H1 (cell line): ENCODE measurements around the gene CAMTA1. TPM values are rescaled to one million over a fixed set of nuclear protein-coding genes. Genes with fewer than 3 reads are reported as not detected.

ENCODE experiments used
- CTCF ChIA-PET: fragments of 300-600 bp; sonication (Branson Sonifier 250); formaldehyde crosslinking; loops from one replicate; lab custom pipeline; 2021; ENCODE audit not compliant: partially characterized antibody; lab: Charles Lee
- POLR2A ChIA-PET: fragments of 300-600 bp; sonication (Branson Sonifier 250); formaldehyde crosslinking; loops from one replicate; lab custom pipeline; 2021; ENCODE audit warnings: inconsistent platforms; ENCODE audit not compliant: partially characterized antibody; lab: Charles Lee
- DNase-seq, 2 experiments: peaks; one replicate each; pipeline versions ENCODE4 v3.0.0 to v3.0.0-alpha.2; 2010 to 2022; ENCODE audit warnings: low spot score in 2 of 2, low read depth in 1 of 2, mixed read lengths in 1 of 2
- FAIRE-seq: peaks from 2 replicates; lab custom pipeline; 2011; peaks lifted over from hg19 to GRCh38; lab: Jason Lieb, UNC
- H2AFZ ChIP-seq: 2 replicates; pipeline ENCODE4 v1.8.1; 2012; ENCODE audit warnings: low read length, inconsistent platforms
- H2AK5ac ChIP-seq: 2 replicates; pipeline ENCODE4 v1.6.1; 2013; ENCODE audit warnings: low read depth, low read length
- H2BK120ac ChIP-seq: replicated peaks from 2 replicates; pipeline ENCODE3; 2013; ENCODE audit warnings: low read depth, low read length, inconsistent platforms
- H2BK12ac ChIP-seq: 2 replicates; pipeline ENCODE4 v1.6.1; 2013; ENCODE audit warnings: low read depth, low read length
- H2BK15ac ChIP-seq: 2 replicates; pipeline ENCODE4 v1.6.1; 2013; ENCODE audit warnings: low read length
- H2BK20ac ChIP-seq: 2 replicates; pipeline ENCODE4 v1.6.1; 2013; ENCODE audit warnings: low read length
- H2BK5ac ChIP-seq: 2 replicates; pipeline ENCODE4 v1.6.1; 2013; ENCODE audit warnings: low read depth, low read length
- H3K14ac ChIP-seq: 2 replicates; pipeline ENCODE4 v1.6.1; 2013; ENCODE audit warnings: inconsistent platforms; ENCODE audit not compliant: insufficient read length
- H3K18ac ChIP-seq: 2 replicates; pipeline ENCODE4 v1.6.1; 2013; ENCODE audit warnings: low read length; ENCODE audit errors: extremely low read depth
- H3K23ac ChIP-seq: 2 replicates; pipeline ENCODE4 v1.6.1; 2013; ENCODE audit warnings: inconsistent platforms; ENCODE audit not compliant: insufficient read length
- H3K23me2 ChIP-seq: 2 replicates; pipeline ENCODE4 v1.6.1; 2013; ENCODE audit warnings: low read depth, low read length
- H3K27ac ChIP-seq: 2 replicates; pipeline ENCODE4 v1.6.1; 2011; ENCODE audit warnings: low read depth, low read length, inconsistent platforms
- H3K27me3 ChIP-seq, 4 experiments: replicated peaks in 1 of 4; 1 replicate in 1 of 4; 2 replicates in 3 of 4; pipeline versions ENCODE4 v1.6.1 to v1.8.1; 2011 to 2013; ENCODE audit warnings: low read length in 3 of 4, mild to moderate bottlenecking in 3 of 4, inconsistent platforms in 2 of 4, mixed read lengths in 2 of 4, moderate library complexity in 1 of 4; ENCODE audit not compliant: control insufficient read depth in 3 of 4, insufficient read depth in 3 of 4; ENCODE audit errors: extremely low read depth in 1 of 4
- H3K36me3 ChIP-seq, 4 experiments: 2 replicates each; pipeline versions ENCODE4 v1.6.1 to v1.8.1; 2011 to 2013; ENCODE audit warnings: mild to moderate bottlenecking in 4 of 4, low read length in 3 of 4, moderate library complexity in 2 of 4, control low read depth in 1 of 4, inconsistent platforms in 1 of 4; ENCODE audit not compliant: insufficient read depth in 4 of 4, control insufficient read depth in 2 of 4
- H3K4ac ChIP-seq: replicated peaks from 2 replicates; pipeline ENCODE3; 2013; ENCODE audit warnings: low read length, low read depth, mixed read lengths, inconsistent platforms; ENCODE audit not compliant: insufficient read length
- H3K4me1 ChIP-seq, 4 experiments: replicated peaks in 1 of 4; 1 replicate in 1 of 4; 2 replicates in 3 of 4; pipeline versions ENCODE4 v1.6.1 to v1.8.1; 2011 to 2013; ENCODE audit warnings: low read length in 3 of 4, inconsistent platforms in 2 of 4, mixed read lengths in 1 of 4; ENCODE audit not compliant: insufficient read depth in 4 of 4, control insufficient read depth in 3 of 4
- H3K4me2 ChIP-seq, 2 experiments: 2 replicates each; pipeline versions ENCODE4 v1.6.1 to v1.8.1; 2011 to 2013; ENCODE audit warnings: low read depth in 2 of 2, low read length in 2 of 2, control low read depth in 1 of 2, inconsistent platforms in 1 of 2, mild to moderate bottlenecking in 1 of 2; ENCODE audit not compliant: insufficient read depth in 1 of 2
- H3K4me3 ChIP-seq, 4 experiments: fragments of 200-600, 300-600 bp in 1 of 4; sonication (generic), shearing (Covaris generic), sonication (Bioruptor Twin) in 1 of 4; 2 replicates each; pipeline versions ENCODE4 v1.5.1 to v1.8.1; 2011 to 2016; ENCODE audit warnings: low read length in 4 of 4, low read depth in 3 of 4, control low read depth in 2 of 4, inconsistent platforms in 2 of 4, mild to moderate bottlenecking in 2 of 4, mixed read lengths in 1 of 4, moderate library complexity in 1 of 4; ENCODE audit not compliant: insufficient read depth in 2 of 4; ENCODE audit errors: extremely low read depth in 1 of 4
- H3K56ac ChIP-seq: replicated peaks from 2 replicates; pipeline ENCODE3; 2013; ENCODE audit warnings: low read depth, mild to moderate bottlenecking, mixed read lengths, low read length, inconsistent platforms; ENCODE audit not compliant: insufficient read length
- H3K79me1 ChIP-seq: 2 replicates; pipeline ENCODE4 v1.6.1; 2013; ENCODE audit warnings: low read depth, low read length, control low read depth
- H3K79me2 ChIP-seq, 2 experiments: 2 replicates each; pipeline versions ENCODE4 v1.6.1 to v1.8.1; 2012 to 2013; ENCODE audit warnings: low read length in 2 of 2, mild to moderate bottlenecking in 2 of 2, inconsistent platforms in 1 of 2; ENCODE audit not compliant: insufficient read depth in 2 of 2, control insufficient read depth in 1 of 2
- H3K9ac ChIP-seq, 4 experiments: replicated peaks in 1 of 4; 1 replicate in 1 of 4; 2 replicates in 3 of 4; pipeline versions ENCODE4 v1.6.1 to v1.8.1; 2011 to 2013; ENCODE audit warnings: low read depth in 3 of 4, low read length in 3 of 4, control low read depth in 2 of 4, mild to moderate bottlenecking in 2 of 4, moderate library complexity in 2 of 4, inconsistent platforms in 1 of 4; ENCODE audit errors: extremely low read depth in 1 of 4
- H3K9me3 ChIP-seq, 2 experiments: 2 replicates each; pipeline versions ENCODE4 v1.6.1 to v1.8.1; 2012 to 2013; ENCODE audit warnings: mild to moderate bottlenecking in 2 of 2, moderate library complexity in 2 of 2, control low read depth in 1 of 2, inconsistent platforms in 1 of 2, low read depth in 1 of 2, low read length in 1 of 2, mixed read lengths in 1 of 2; ENCODE audit not compliant: insufficient read depth in 2 of 2
- H4K20me1 ChIP-seq, 2 experiments: replicated peaks in 1 of 2; 2 replicates each; pipeline versions ENCODE3 to v1.8.1; 2011 to 2013; ENCODE audit warnings: inconsistent platforms in 2 of 2, low read length in 2 of 2, mild to moderate bottlenecking in 1 of 2; ENCODE audit not compliant: insufficient read depth in 2 of 2, control insufficient read depth in 1 of 2
- H4K5ac ChIP-seq: 2 replicates; pipeline ENCODE4 v1.6.1; 2013; ENCODE audit warnings: low read length, low read depth, mixed read lengths, inconsistent platforms; ENCODE audit not compliant: insufficient read length
- H4K8ac ChIP-seq: 2 replicates; pipeline ENCODE4 v1.8.0; 2013; ENCODE audit warnings: mild to moderate bottlenecking, moderate library complexity, low read length, inconsistent platforms; ENCODE audit not compliant: insufficient read depth; ENCODE audit errors: extremely low read depth
- H4K91ac ChIP-seq: replicated peaks from 2 replicates; pipeline ENCODE3; 2013; ENCODE audit warnings: low read length, mixed read lengths, inconsistent platforms; ENCODE audit not compliant: insufficient read length
- SIN3A ChIP-seq, 2 experiments: IDR thresholded peaks in 1 of 2; conservative IDR thresholded peaks in 1 of 2; 2 replicates each; pipeline ENCODE4 v1.6.1; 2011 to 2012; ENCODE audit warnings: low read length in 2 of 2, improper control_type of control experiment in 1 of 2, low read depth in 1 of 2, mild to moderate bottlenecking in 1 of 2
- WGBS, 2 experiments: shearing (Covaris generic) in 1 of 2; methylation state at CpG; one replicate each; pipeline versions ENCODE4 v1.1.6 to v1.1.7; 2013 to 2015; ENCODE audit warnings: low lambda C conversion rate in 2 of 2, mixed read lengths in 2 of 2, inconsistent platforms in 1 of 2, low coverage in 1 of 2, missing lambda C conversion rate in 1 of 2; ENCODE audit not compliant: insufficient replicate concordance in 2 of 2, insufficient coverage in 1 of 2, insufficient read length in 1 of 2; ENCODE audit errors: extremely low coverage in 1 of 2, missing lambda C conversion rate in 1 of 2; 5-methylcytosine and 5-hydroxymethylcytosine counted together
- polyA plus RNA-seq, 7 experiments: library from polyadenylated mRNA; depleted of rRNA in 3 of 7; stranded (reverse) in 5 of 7; unstranded in 2 of 7; fragments of >200 nt in 5 of 7; fragments of 200-250 nt in 2 of 7; gene quantifications; 1 replicate in 5 of 7; 2 replicates in 1 of 7; 4 replicates in 1 of 7; pipeline versions ENCODE4 v1.2.1 to v1.2.3, GENCODE V29; 2011 to 2013; ENCODE audit warnings: missing spikeins in 2 of 7, mixed read lengths in 2 of 7
- total RNA-seq: library from RNA; stranded (reverse); fragmentation: NEBNext Ultra II Directional; extraction: Animal tissue kit (Norgen Biotek cat#: 25700); gene quantifications from 2 replicates; pipeline ENCODE4 v1.2.1, GENCODE V29; 2021

Gene CAMTA1
- total and polyA plus RNA-seq, 2 of the 8 experiments (the other 6 are each of a cell fraction or from before 2014, with no cell fraction given), result 65.0 to 119 TPM

DNA sequence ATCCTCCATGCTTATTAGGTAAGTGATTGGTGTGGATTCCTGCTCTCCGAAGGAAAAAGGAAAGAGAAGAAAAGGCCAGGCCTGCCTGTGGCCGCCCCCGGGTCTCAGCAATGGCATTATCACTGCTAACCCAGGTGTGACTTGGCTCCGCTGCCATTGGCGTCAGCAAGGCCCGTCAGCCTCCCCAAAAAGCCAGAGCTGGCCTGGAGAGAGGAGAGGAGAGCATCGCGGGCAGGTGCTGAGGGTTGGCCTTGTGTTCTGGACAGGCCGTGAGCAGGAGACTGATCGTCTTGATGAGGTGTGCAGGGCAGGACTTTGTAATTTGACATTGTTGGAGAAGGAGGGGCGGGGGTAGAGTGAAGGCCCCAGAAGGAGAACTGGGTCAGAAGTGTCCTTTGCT lies 186.4 kb downstream of the CAMTA1 start:
- Histone ChIP-seq H2BK5ac (no peak overlapping the region), H3K4me3 (no peak overlapping the region), H3K23ac (no peak overlapping the region), H4K8ac (no peak overlapping the region; the same call in 1 of the 2 replicates), H2BK120ac (no peak overlapping the region), H3K23me2 (no peaks in the 10 kb centered on the region), H2BK15ac (no peak overlapping the region), H2BK20ac (no peak overlapping the region), H3K4me2 (no peak overlapping the region), H4K91ac (no peak overlapping the region), H3K4ac (no peak overlapping the region), H4K5ac (no peak overlapping the region), H3K27me3 (no peaks in the 10 kb centered on the region), H2AFZ (no peak overlapping the region), H4K20me1 (no peaks in the 10 kb centered on the region), H3K4me1 (no peaks in the 10 kb centered on the region), H2BK12ac (no peak overlapping the region), H2AK5ac (no peak overlapping the region), H3K56ac (no peak overlapping the region), H3K14ac (no peak overlapping the region), H3K9ac (no peak overlapping the region), H3K9me3 (no peaks in the 10 kb centered on the region), H3K79me1 (no peaks in the 10 kb centered on the region), H3K36me3 (no peaks in the 10 kb centered on the region; a peak in 1 of 8 replicates), H3K18ac (no peak overlapping the region), H3K27ac (no peak overlapping the region), H3K79me2 (no peaks in the 10 kb centered on the region)
- ChIA-PET POLR2A (no interaction called here), CTCF (no interaction called here)
- FAIRE-seq, result no peak
- no peak for DNase-seq
- 89% methylated on average over 9 of the region's 11 CpGs; no CpG with 5 or more reads in 1 of the 2 experiments for WGBS, 2 experiments
- TF ChIP-seq SIN3A (conservative IDR thresholded peaks at IDR 0.05 in 1 of 2, IDR thresholded peaks at IDR 0.05 in 1 of 2; ENCODE audit: low read depth in 1 of 2, low read length in 2 of 2), result no peak
